GM19324 (cell line): ENCODE measurements around the gene PITPNB.

Source experiments
- ATAC-seq: cut with Tn5 transposase; IDR thresholded peaks from one replicate; pipeline ENCODE4 v1.9.1; 2021; ENCODE audit warnings: mild to moderate bottlenecking, moderate library complexity; ENCODE audit not compliant: unreplicated experiment, low FRiP score

The PITPNB gene

GRCh38 chr22:27919222-27919941 lies at the start of gene PITPNB:
Gene PITPNB, minus strand, starts transcription at chr22:27919256. Its CDS starts 65 bp downstream, at chr22:27919191.
- ATAC-seq = peak; percentile 93

DNA sequence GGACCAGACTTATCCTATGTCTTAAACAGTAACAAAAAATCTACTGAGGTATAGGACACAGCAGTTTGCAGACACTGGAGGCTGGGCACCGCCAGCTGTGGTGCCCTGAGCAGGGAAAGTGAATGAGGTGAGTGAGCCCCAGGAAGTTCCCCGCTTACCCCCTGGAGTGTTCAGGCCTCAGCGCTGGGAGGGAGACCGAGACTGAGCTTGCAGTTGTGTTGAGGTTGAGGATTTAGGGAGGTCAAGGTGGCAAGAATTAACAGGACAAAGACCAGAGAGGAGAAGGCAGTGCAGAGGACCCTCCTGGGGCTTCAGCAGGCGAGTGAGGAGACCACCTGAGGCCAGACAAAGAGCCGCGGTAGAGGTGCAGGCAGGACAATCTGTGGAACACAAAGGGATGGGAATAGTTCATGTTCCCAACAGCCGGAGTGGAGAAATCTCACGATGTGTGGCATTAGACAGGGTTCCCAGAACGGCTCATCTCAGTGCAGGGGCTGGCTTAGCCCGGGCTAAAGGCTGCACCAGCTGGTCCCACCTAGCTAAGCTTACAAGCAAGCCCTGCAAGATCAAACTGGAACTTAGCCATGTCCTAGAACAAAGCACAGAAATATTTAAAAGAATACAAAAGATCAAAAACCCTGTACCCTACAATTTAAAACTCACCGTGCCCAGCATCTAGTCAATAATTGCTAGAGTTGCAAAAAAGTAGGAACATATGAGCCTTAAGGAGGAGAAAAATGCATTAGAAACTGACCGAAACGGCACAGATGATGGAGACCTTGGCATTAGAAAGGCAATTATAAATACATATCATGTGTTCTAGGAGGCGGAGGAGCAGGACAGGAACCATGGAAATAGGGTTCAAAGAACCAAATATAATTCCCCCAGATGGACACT lies 47.4 kb upstream of the PITPNB start:
- no peak for ATAC-seq

DNA sequence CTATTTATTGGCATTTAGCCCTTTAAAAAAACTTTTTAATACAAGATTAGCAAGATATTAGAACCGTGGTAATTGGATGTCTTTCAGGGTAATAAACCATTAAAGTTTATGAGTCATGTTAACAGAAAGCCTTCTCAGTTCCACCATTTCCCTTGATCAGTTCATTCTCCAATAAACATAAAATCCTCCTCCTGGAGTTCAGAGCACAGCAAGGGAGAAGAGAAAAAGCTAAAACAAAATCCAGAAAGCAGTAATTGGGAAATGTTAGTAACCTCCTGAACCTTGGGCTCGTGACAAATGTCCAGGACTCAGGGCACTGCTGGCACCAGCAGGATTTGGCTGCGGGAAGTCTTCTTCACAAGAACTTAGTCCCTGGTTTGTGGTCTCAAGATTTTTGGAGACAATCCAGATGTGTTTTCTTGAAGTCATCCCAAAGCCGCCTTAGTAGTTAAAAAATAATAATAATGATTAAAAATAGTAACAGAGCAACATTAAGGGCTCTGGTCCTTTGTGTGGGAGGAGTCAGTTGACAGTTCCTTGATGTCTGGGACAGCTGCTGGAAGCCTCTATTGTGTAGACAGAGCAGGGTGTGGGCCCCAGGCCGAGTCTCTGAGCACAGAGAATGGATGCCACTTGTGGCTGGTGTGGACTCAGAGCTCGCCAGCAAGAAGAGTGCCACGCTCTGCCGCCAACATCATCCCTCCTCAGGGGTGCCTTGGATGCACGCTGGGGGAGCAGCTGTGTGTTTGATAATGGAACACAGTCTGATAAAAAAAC lies 43.4 kb upstream of the PITPNB start:
- ATAC-seq = no peak

- no peak for ATAC-seq
These were observed 42.6 kb upstream of the PITPNB start for GRCh38 chr22:27961680-27962079.

DNA sequence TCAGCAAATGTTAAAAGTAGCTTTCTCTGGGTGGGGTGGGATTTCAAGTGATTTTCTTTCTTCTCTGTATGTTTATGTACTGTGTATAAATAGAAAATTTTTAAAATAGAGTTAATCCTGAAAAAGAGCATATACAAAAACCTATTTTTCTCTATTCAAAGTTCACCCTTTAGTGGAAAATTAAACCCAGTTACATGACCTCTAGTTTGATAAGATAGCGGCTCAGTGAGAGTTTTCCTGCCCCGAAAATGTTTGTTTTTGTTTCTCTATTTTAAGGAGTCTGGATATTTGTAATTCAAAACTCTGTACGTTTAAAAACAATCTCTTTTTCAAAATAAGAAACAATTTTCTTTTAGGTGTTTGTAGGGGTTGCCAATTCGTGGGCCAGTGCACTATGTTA lies 42.1 kb upstream of the PITPNB start:
- no peak for ATAC-seq

- no peak for ATAC-seq
These were observed 40.5 kb upstream of the PITPNB start for GRCh38 chr22:27959335-27960090.

- no peak for ATAC-seq
These were observed 33.7 kb upstream of the PITPNB start for GRCh38 chr22:27952779-27953178.

GRCh38 chr22:27952091-27952490 lies 33.0 kb upstream of the PITPNB start:
- no peak for ATAC-seq

- no peak for ATAC-seq
These were observed 30.4 kb upstream of the PITPNB start for GRCh38 chr22:27949421-27949820.

GRCh38 chr22:27948569-27948968 lies 29.5 kb upstream of the PITPNB start:
- no peak for ATAC-seq

- no peak for ATAC-seq
These were observed 28.4 kb upstream of the PITPNB start for GRCh38 chr22:27947448-27947847.

DNA sequence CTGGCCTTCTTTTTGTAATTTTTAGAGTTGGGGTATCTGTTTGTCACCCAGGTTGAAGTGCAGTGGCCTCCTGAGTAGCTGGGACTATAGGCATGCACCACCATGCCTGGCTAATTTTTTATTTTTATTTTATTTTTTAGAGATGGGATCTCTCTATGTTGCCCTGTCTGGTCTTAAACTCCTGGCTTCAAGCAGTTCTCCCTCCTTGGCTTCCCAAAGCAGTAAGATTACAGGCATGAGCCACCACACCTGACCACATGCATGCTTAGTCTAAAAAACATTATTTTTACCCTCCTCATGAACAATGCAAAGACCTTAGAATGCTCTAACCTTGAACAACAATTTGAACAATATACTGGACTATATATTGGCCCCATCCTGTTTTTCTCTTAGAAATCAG lies 22.1 kb upstream of the PITPNB start:
- ATAC-seq = no peak

DNA sequence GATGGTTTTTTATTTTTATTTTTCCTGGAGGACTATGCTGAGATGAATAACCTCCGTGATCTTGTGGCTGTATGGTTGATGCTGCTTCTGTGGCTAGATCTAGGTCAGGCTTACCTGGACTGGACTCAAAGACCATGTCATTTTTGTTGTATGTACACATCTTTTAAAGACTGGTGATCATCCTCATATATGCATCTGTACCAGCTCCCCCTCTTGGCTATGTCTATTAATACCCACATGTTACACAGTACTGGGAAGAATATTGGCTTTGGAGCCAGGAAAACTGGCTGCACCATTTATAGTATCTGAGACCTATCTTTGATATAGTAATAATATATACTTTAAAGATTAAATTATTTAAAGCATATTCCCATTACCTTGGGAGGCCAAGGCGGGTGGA lies 18.4 kb upstream of the PITPNB start:
- ATAC-seq = no peak

DNA sequence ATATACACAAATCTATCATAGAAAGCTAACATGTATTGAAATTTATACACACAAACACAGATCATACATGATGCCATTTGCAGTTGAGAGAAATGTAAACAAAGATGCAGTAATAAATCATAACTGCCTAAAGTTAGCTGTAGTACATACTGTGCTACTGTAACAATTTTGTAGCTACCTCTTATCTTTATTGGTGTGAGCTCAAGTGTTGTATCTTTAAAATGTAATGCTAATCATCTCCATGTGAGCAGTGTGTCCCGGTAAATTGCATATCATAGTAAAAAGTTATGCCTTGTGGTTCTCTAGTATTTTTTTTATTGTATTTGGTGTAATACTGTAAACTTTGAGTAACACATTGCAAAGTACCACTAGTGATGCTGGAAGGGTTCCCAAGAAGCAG lies 16.8 kb upstream of the PITPNB start:
- ATAC-seq = no peak

DNA sequence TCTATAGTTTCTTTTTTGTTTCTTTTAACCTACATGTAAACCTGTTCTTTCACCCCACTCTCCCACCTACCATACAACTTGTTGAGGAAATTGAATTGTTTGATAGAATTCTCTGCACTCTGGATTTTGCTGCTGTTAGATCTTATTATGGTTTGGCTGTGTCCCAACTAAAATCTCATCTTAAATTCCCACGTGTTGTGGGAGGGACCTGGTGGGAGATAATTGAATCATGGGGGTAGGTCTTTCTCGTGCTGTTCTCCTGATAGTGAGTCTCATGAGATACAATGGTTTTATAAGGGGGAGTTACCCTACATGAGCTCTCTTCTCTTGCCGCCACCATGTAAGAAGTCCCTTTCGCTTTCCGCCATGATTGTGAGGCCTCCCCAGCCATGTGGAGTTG lies 15.0 kb upstream of the PITPNB start:
- ATAC-seq = no peak

DNA sequence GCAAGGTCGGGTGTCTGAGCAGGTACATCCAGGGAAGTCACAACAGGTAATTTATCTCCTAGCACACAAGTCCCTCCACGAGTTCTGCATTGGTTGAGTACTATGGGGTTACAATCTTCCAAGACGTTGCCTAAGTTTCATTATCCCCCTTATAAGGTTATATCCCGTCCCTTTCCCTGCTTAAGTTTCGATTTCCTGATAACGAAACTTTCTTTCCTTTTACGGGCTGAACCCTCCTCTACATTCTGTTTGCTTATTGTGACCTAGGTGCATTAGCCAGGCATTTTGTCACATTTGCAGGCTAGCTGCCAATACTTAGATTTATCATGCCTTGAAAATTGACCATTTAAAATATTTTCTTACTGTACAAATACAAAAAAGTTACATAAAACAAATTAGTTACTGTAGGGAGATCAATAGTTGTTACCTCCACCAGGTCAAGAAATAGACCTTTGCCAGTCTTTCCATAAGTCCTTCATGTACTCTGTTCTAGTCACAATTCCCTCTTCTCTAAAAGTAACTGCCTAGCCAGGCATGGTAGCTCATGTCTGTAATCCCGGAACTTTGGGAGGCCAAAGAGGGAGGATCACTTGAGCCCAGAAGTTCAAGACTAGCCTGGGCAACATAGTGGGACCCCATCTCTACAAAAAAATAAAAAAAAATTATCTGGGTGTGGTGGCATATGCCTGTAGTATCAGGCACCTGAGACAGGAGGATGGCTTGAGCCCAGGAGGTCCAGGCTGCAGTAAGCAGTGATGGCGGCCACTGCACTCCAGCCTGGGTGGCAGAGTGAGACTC lies 14.3 kb upstream of the PITPNB start:
- ATAC-seq = no peak

- ATAC-seq = no peak
These were observed 11.4 kb upstream of the PITPNB start for GRCh38 chr22:27930331-27931060.

DNA sequence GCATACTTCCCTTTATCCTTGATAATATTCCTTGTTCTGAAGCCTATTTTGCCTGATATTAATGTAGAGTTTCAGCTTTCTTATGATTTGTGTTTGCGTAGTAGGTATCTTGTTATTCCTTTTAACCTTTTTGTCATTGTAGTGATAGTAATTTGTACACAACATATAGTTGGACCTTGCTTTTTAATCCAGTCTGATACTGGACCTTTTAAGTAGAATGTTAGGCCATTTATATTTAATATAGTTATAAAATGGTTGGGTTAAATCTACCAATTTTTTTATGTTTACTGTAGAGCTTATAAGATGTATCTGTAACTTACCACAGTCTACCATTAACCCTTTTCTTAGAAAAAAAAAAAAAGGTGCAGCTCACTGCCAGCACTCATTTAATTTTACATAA lies 8.6 kb upstream of the PITPNB start:
- ATAC-seq = no peak

GRCh38 chr22:27925331-27925730 lies 6.3 kb upstream of the PITPNB start:
- no peak for ATAC-seq
